Measurements from ENCODE around the gene ANK3. TPM values are rescaled to one million over a fixed set of nuclear protein-coding genes. Genes with fewer than 3 reads are reported as not detected.

Gene ANK3
- total RNA-seq, 2 experiments from 2014 or later, result 60.5 to 61.9 TPM

DNA sequence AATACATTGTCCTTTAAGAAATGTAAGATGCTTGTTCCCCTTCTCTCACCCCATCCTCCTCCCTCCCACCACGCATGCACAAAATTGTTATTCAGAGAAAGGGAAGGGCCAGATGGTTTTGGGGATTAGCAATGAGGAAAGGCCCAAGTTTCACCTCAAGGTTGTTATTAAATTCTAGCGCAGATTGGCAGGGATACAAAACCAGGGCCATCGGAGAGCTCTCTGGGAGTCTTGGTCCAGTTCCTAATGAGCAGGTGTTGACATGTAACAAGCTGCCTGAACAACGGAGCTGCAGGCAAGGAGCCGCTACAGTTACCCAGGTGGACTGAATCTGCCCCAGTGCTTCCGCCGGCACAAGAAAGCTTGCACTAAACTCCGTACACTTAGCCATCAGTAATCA lies 9.7 kb upstream of the ANK3 start:
- H3K27ac ChIP-seq (ENCODE audit: low read depth in 1 of 2, low read length in 2 of 2), result no peak overlapping the region
- ChIA-PET POLR2A (no interaction called here), CTCF (no interaction called here)
- H3K9me3 ChIP-seq (ENCODE audit: control insufficient read depth in 1 of 2, insufficient read depth in 1 of 2, low read length in 2 of 2), result peaks cover 0 to 3% of the 10 kb centered on the region in 2 experiments
- Mint-ChIP-seq H3K36me3 (ENCODE audit: low read depth) (peaks cover 5% of the 10 kb centered on the region), H3K9me3 (peaks cover 1% of the 10 kb centered on the region), H3K27ac (no peak overlapping the region), H3K27me3 (no peaks in the 10 kb centered on the region), H3K4me3 (no peak overlapping the region), H3K4me1 (ENCODE audit: low read depth) (peaks cover 36% of the 10 kb centered on the region)
- H3K36me3 ChIP-seq (ENCODE audit: insufficient read depth, low read length), result no peaks in the 10 kb centered on the region
- no peak for DNase-seq
- no peak for ATAC-seq (ENCODE audit: poor library complexity)
- H3K4me3 ChIP-seq (ENCODE audit: low read length), result no peak overlapping the region
- TF ChIP-seq, protein P1, sequence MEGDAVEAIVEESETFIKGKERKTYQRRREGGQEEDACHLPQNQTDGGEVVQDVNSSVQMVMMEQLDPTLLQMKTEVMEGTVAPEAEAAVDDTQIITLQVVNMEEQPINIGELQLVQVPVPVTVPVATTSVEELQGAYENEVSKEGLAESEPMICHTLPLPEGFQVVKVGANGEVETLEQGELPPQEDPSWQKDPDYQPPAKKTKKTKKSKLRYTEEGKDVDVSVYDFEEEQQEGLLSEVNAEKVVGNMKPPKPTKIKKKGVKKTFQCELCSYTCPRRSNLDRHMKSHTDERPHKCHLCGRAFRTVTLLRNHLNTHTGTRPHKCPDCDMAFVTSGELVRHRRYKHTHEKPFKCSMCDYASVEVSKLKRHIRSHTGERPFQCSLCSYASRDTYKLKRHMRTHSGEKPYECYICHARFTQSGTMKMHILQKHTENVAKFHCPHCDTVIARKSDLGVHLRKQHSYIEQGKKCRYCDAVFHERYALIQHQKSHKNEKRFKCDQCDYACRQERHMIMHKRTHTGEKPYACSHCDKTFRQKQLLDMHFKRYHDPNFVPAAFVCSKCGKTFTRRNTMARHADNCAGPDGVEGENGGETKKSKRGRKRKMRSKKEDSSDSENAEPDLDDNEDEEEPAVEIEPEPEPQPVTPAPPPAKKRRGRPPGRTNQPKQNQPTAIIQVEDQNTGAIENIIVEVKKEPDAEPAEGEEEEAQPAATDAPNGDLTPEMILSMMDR (IDR thresholded peaks at IDR 0.05), result no peak
- intact Hi-C loops (cut with DNase I, micrococcal nuclease), result no loop called here
- no peaks in the 10 kb centered on the region for H3K27me3 ChIP-seq (ENCODE audit: control insufficient read depth in 1 of 2, insufficient read depth in 2 of 2, low read length in 2 of 2)
- no peaks in the 10 kb centered on the region for H3K4me1 ChIP-seq (ENCODE audit: insufficient read depth, low read length)

DNA sequence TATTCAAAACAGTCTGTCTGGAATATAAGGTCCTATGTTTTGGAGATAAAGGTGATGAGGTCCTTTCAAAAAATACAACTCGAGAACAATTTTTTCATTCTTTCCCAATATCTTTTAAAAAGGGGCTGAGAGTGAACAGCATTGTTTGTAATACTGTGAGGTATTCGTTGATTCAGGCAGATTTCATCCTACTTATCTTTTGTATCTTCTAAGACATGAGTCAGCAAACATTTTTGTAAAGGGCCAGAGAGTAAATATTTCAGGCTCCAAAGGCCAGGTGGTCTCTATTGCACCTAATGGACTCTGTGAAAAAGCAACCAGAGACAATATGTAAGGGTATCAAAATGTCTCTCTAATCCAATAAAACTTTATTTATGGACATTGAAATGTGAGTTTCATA lies 8.1 kb upstream of the ANK3 start:
- CTCF ChIA-PET, result no interaction called here
- Mint-ChIP-seq H3K27ac (no peak overlapping the region), H3K4me1 (ENCODE audit: low read depth) (peaks cover 40% of the 10 kb centered on the region), H3K9me3 (no peaks in the 10 kb centered on the region), H3K36me3 (ENCODE audit: low read depth) (peaks cover 5% of the 10 kb centered on the region), H3K4me3 (no peak overlapping the region), H3K27me3 (no peaks in the 10 kb centered on the region)
- Histone ChIP-seq H3K27ac (ENCODE audit: low read depth in 1 of 2, low read length in 2 of 2) (no peak overlapping the region), H3K27me3 (ENCODE audit: control insufficient read depth in 1 of 2, insufficient read depth in 2 of 2, low read length in 2 of 2) (no peaks in the 10 kb centered on the region), H3K9me3 (ENCODE audit: control insufficient read depth in 1 of 2, insufficient read depth in 1 of 2, low read length in 2 of 2) (no peaks in the 10 kb centered on the region), H3K4me1 (ENCODE audit: insufficient read depth, low read length) (no peaks in the 10 kb centered on the region), H3K36me3 (ENCODE audit: insufficient read depth, low read length) (no peaks in the 10 kb centered on the region), H3K4me3 (ENCODE audit: low read length) (no peak overlapping the region)
- no peak for DNase-seq
- POLR2A ChIA-PET, result no interaction called here
- ATAC-seq (ENCODE audit: poor library complexity), result no peak
- TF ChIP-seq, protein P1 (IDR thresholded peaks at IDR 0.05), result no peak
- intact Hi-C loops (cut with DNase I, micrococcal nuclease), result no loop called here

DNA sequence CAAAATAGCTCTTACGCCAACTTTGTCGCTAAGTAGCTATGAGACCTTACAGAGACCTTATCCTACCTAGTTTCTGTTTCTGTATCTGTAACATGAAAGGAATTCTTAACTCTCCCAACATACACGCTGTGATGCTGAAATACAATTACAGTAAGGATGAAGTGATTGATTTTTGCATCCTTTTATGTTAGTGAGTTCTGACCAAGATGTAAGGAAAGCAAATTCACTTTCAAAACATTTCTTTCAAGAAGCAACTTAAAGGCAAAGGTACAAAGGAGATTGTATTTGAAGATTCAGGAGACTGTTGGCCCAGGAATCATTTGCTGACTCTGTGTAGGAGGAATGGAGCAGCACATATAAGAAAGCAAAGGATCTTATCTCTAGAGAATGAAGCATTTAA lies 7.1 kb upstream of the ANK3 start:
- H3K36me3 Mint-ChIP-seq (ENCODE audit: low read depth), result peaks cover 1% of the 10 kb centered on the region
- Histone ChIP-seq H3K27me3 (ENCODE audit: control insufficient read depth in 1 of 2, insufficient read depth in 2 of 2, low read length in 2 of 2) (no peaks in the 10 kb centered on the region), H3K4me1 (ENCODE audit: insufficient read depth, low read length) (no peaks in the 10 kb centered on the region), H3K36me3 (ENCODE audit: insufficient read depth, low read length) (no peaks in the 10 kb centered on the region), H3K4me3 (ENCODE audit: low read length) (no peak overlapping the region), H3K9me3 (ENCODE audit: control insufficient read depth in 1 of 2, insufficient read depth in 1 of 2, low read length in 2 of 2) (no peaks in the 10 kb centered on the region), H3K27ac (ENCODE audit: low read depth in 1 of 2, low read length in 2 of 2) (no peak overlapping the region)
- peaks cover 40% of the 10 kb centered on the region for H3K4me1 Mint-ChIP-seq (ENCODE audit: low read depth)
- ChIA-PET CTCF (no interaction called here), POLR2A (no interaction called here)
- no peak overlapping the region for H3K27ac Mint-ChIP-seq
- DNase-seq, result no peak
- no peaks in the 10 kb centered on the region for H3K9me3 Mint-ChIP-seq
- H3K27me3 Mint-ChIP-seq, result no peaks in the 10 kb centered on the region
- TF ChIP-seq, protein P1 (IDR thresholded peaks at IDR 0.05), result no peak
- intact Hi-C loops (cut with DNase I, micrococcal nuclease), result no loop called here
- H3K4me3 Mint-ChIP-seq, result no peak overlapping the region
- ATAC-seq (ENCODE audit: poor library complexity), result no peak
